K562 (cell line): ENCODE measurements around the gene CST7. TPM values are rescaled to one million over a fixed set of nuclear protein-coding genes. Genes with fewer than 3 reads are reported as not detected.

Source experiments
- ATAC-seq: fragments of 200-7000 bp; cut with Tn5 transposase; 3 replicates; pipeline ENCODE4 v1.9.1; 2020; ENCODE audit warnings: moderate library complexity
- BruUV-seq: library from RNA; stranded (reverse); fragments of 400-500 nt; replicated peaks from 2 replicates; lab custom pipeline; 2021; lab: Mats Ljungman, UMichigan
- CTCF ChIA-PET: fragments of 300-600 bp; formaldehyde crosslinking; extraction: SDS; loops from one replicate; lab custom pipeline; 2021; ENCODE audit warnings: low intra/inter-chr PET ratio; lab: Yijun Ruan, JAX
- POLR2A ChIA-PET: fragments of 300-600, 350-650 bp; sonication (Branson Sonifier 250); formaldehyde crosslinking; extraction: SDS; loops from one replicate; lab custom pipeline; 2021; ENCODE audit warnings: antibody characterized with exemption, inconsistent platforms; lab: Yijun Ruan, JAX
- DNase-seq, 4 experiments: peaks; one replicate each; pipeline versions ENCODE4 v3.0.0 to v3.0.0-alpha.2; 2011 to 2018; ENCODE audit warnings: low spot score in 3 of 4, mixed read lengths in 3 of 4; ENCODE audit errors: extremely low read depth in 1 of 4
- FAIRE-seq: peaks from 2 replicates; lab custom pipeline; 2011; peaks lifted over from hg19 to GRCh38; lab: Jason Lieb, UNC
- H2AFZ ChIP-seq: 2 replicates; pipeline ENCODE4 v1.6.0; 2011; ENCODE audit warnings: low read depth, low read length, control low read depth, inconsistent platforms
- H3K27ac ChIP-seq: fragments of 200-600 bp; 3 replicates; pipeline ENCODE4 v1.8.0; 2011; ENCODE audit warnings: low read depth, mild to moderate bottlenecking, control low read depth, inconsistent platforms, low read length, moderate library complexity, mixed read lengths; ENCODE audit errors: extremely low read depth
- H3K27me3 ChIP-seq, 2 experiments: fragments of 300-600 bp in 1 of 2; 2 replicates in 1 of 2; 3 replicates in 1 of 2; pipeline versions ENCODE4 v1.6.0 to v1.8.0; 2011; ENCODE audit warnings: inconsistent platforms in 2 of 2, low read length in 2 of 2, mild to moderate bottlenecking in 1 of 2, mixed read lengths in 1 of 2, moderate library complexity in 1 of 2; ENCODE audit not compliant: control insufficient read depth in 2 of 2, insufficient read depth in 2 of 2
- H3K36me3 ChIP-seq: fragments of 300-600 bp; 3 replicates; pipeline ENCODE4 v1.8.0; 2011; ENCODE audit warnings: mild to moderate bottlenecking, low read length, inconsistent platforms; ENCODE audit not compliant: control insufficient read depth, insufficient read depth
- H3K4me1 ChIP-seq, 2 experiments: fragments of 200-600 bp in 1 of 2; replicated peaks in 1 of 2; 2 replicates in 1 of 2; 3 replicates in 1 of 2; pipeline versions ENCODE4 v1.5.1 to v1.8.0; 2011; ENCODE audit warnings: inconsistent platforms in 2 of 2, low read length in 2 of 2, mild to moderate bottlenecking in 1 of 2, mixed read lengths in 1 of 2, moderate library complexity in 1 of 2; ENCODE audit not compliant: control insufficient read depth in 2 of 2, insufficient read depth in 2 of 2
- H3K4me2 ChIP-seq: 2 replicates; pipeline ENCODE4 v1.6.1; 2011; ENCODE audit warnings: low read length, control low read depth, inconsistent platforms, mixed read lengths; ENCODE audit not compliant: insufficient read depth
- H3K4me3 ChIP-seq: fragments of 200-600 bp; sonication (generic), shearing (Covaris generic); 2 replicates; pipeline ENCODE4 v1.5.1; 2016; ENCODE audit warnings: control low read depth, inconsistent platforms
- H3K79me2 ChIP-seq: fragments of 200-600 bp; 3 replicates; pipeline ENCODE4 v1.8.0; 2011; ENCODE audit warnings: low read length, inconsistent platforms; ENCODE audit not compliant: control insufficient read depth, insufficient read depth
- H3K9ac ChIP-seq, 2 experiments: 2 replicates each; pipeline versions ENCODE4 v1.6.0 to v1.6.1; 2011; ENCODE audit warnings: low read depth in 2 of 2, low read length in 2 of 2, control low read depth in 1 of 2, inconsistent platforms in 1 of 2, mild to moderate bottlenecking in 1 of 2, mixed read lengths in 1 of 2; ENCODE audit not compliant: insufficient read depth in 1 of 2
- H3K9me1 ChIP-seq: one replicate; pipeline ENCODE4 v1.6.0; 2011; ENCODE audit warnings: inconsistent platforms, mild to moderate bottlenecking, low read length, moderate library complexity; ENCODE audit not compliant: control insufficient read depth, insufficient read depth
- H3K9me3 ChIP-seq: replicated peaks from 2 replicates; pipeline ENCODE4 v1.5.1; 2011; ENCODE audit warnings: low read depth, low read length, inconsistent platforms; ENCODE audit not compliant: control insufficient read depth, insufficient read depth
- H4K20me1 ChIP-seq: replicated peaks from 2 replicates; pipeline ENCODE4 v1.6.1; 2011; ENCODE audit warnings: low read length, inconsistent platforms, mixed read lengths; ENCODE audit not compliant: control insufficient read depth, insufficient read depth
- BMI1 ChIP-seq: fragments of 150-350 bp; IDR thresholded peaks from 2 replicates; pipeline ENCODE4 v1.6.1; 2014; ENCODE audit warnings: low read length
- CEBPG ChIP-seq, 3 experiments: fragments of 200-800 bp in 1 of 3; sonication (Bioruptor generic) in 1 of 3; sonication (generic) in 1 of 3; formaldehyde crosslinking in 1 of 3; IDR thresholded peaks in 2 of 3; conservative IDR thresholded peaks in 1 of 3; 2 replicates each; pipeline versions ENCODE4 v1.6.1 to v1.8.0; 2016 to 2022; ENCODE audit warnings: missing compliant biosample characterization in 2 of 3, missing genetic modification characterization in 2 of 3, mild to moderate bottlenecking in 1 of 3, missing genetic modification reagents in 1 of 3
- FOXJ3 ChIP-seq: sonication (generic); formaldehyde crosslinking; IDR thresholded peaks from 2 replicates; pipeline ENCODE4 v1.4.0; 2020; ENCODE audit warnings: mild to moderate bottlenecking, missing genetic modification reagents
- HDAC3 ChIP-seq: fragments of 450-650 bp; IDR thresholded peaks from 2 replicates; pipeline ENCODE4 v1.6.1; 2018; ENCODE audit warnings: borderline replicate concordance, mild to moderate bottlenecking, moderate library complexity; ENCODE audit not compliant: partially characterized antibody
- MYC ChIP-seq, 2 experiments: fragments of 250-450 bp in 1 of 2; sonication (Bioruptor Pico) in 1 of 2; IDR thresholded peaks; 2 replicates each; pipeline versions ENCODE4 v1.5.1 to v1.6.1; 2012 to 2021; ENCODE audit warnings: low read depth in 2 of 2, borderline replicate concordance in 1 of 2, improper control_type of control experiment in 1 of 2, low read length in 1 of 2, mild to moderate bottlenecking in 1 of 2, moderate library complexity in 1 of 2
- TRIM24 ChIP-seq, 2 experiments: fragments of 450-650 bp; IDR thresholded peaks; 2 replicates each; pipeline ENCODE4 v1.6.1; 2016
- WHSC1 ChIP-seq: IDR thresholded peaks from one replicate; pipeline ENCODE4 v1.6.1; 2012; ENCODE audit warnings: low read length, control low read depth, inconsistent platforms
- ZNF146 ChIP-seq: IDR thresholded peaks from one replicate; pipeline ENCODE4 v1.6.1; 2018; ENCODE audit warnings: missing compliant biosample characterization; ENCODE audit not compliant: unreplicated experiment
- WGBS: fragments of 100-300 bp; shearing (Covaris generic); methylation state at CpG from one replicate; pipeline ENCODE4 v1.1.6; 2016; ENCODE audit warnings: low coverage, mixed read lengths; ENCODE audit not compliant: insufficient coverage; ENCODE audit errors: missing lambda C conversion rate; 5-methylcytosine and 5-hydroxymethylcytosine counted together
- in situ Hi-C: fragments of 300-500 bp; cut with MboI; formaldehyde crosslinking; loops from 4 replicates; pipeline ENCODE4 v1.15.0; 2018; ENCODE audit warnings: inconsistent platforms, mixed read lengths
- intact Hi-C: fragments of 100-400 bp; cut with micrococcal nuclease; formaldehyde crosslinking; loops from 2 replicates; pipeline ENCODE4 v1.14.2; 2022
- polyA plus RNA-seq, 8 experiments: library from polyadenylated mRNA; depleted of rRNA in 4 of 8; stranded (reverse) in 5 of 8; unstranded in 3 of 8; fragments of >200 nt; fragmentation: Nextera tagmentation in 2 of 8; fragmentation: Illumina TruSeq in 1 of 8; extraction: Ambion mirVana in 2 of 8; extraction: Trizol in 1 of 8; gene quantifications; 2 replicates each; pipeline versions ENCODE4 v1.2.1 to v1.2.3, GENCODE V29; 2011 to 2014; ENCODE audit warnings: inconsistent platforms in 1 of 8, missing spikeins in 1 of 8
- total RNA-seq, 7 experiments: library from RNA; depleted of rRNA in 6 of 7; stranded (reverse); fragments of >200 nt in 6 of 7; fragmentation: Illumina TruSeq in 2 of 7; extraction: Trizol in 2 of 7; gene quantifications; 2 replicates each; pipeline versions ENCODE4 v1.2.1 to v1.2.3, GENCODE V29; 2011 to 2021; ENCODE audit warnings: low replicate concordance in 1 of 7
- TF ChIP-seq, protein P1 (sequence below): fragments of 450-650 bp; formaldehyde crosslinking; IDR thresholded peaks from 2 replicates; pipeline ENCODE4 v1.4.0; 2020; ENCODE audit warnings: mild to moderate bottlenecking
- TF ChIP-seq, protein P2 (sequence below): fragments of 250-450 bp; sonication (Bioruptor Pico); IDR thresholded peaks from 2 replicates; pipeline ENCODE4 v1.8.0; 2021; ENCODE audit warnings: borderline replicate concordance, mild to moderate bottlenecking, moderate library complexity; ENCODE audit not compliant: poor library complexity, severe bottlenecking

Gene CST7
- total and polyA plus RNA-seq, 9 of the 15 experiments (the other 6 are each of a cell fraction or from before 2014, with no cell fraction given), result not detected

DNA sequence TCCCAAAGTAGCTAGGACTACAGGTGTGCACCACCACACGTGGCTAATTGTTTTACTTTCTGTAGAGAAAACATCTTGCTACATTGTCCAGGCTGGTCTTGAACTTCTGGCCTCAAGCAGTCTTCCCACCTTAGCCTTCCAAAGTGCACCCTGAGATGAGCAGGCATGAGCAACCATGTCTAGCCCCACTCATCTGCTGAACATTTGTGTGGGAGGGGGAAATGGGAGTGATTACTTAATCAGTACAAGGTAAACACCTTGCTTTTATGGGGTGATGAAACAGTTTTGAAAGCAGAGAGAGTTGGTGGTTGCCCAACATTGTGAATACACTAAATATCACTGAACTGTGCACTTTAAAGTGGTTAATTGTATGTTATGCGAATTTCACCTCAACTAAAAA is 38.2 kb downstream of the CST7 start:
- ChIA-PET POLR2A (no interaction called here), CTCF (no interaction called here)
- H2AFZ ChIP-seq, result no peak overlapping the region
- no TSS peak for BruUV-seq
- H3K9ac ChIP-seq, result no peak overlapping the region
- DNase-seq, result no peak
- H3K4me1 ChIP-seq, result peaks cover 5% of the 10 kb centered on the region in 2 experiments; a peak in 4 of 5 replicates
- WGBS, result 71% methylated on average over 2 of the region's 2 CpGs
- peaks cover 26% of the 10 kb centered on the region for H3K79me2 ChIP-seq
- H3K9me1 ChIP-seq, result no peaks in the 10 kb centered on the region
- TF ChIP-seq, protein P1, sequence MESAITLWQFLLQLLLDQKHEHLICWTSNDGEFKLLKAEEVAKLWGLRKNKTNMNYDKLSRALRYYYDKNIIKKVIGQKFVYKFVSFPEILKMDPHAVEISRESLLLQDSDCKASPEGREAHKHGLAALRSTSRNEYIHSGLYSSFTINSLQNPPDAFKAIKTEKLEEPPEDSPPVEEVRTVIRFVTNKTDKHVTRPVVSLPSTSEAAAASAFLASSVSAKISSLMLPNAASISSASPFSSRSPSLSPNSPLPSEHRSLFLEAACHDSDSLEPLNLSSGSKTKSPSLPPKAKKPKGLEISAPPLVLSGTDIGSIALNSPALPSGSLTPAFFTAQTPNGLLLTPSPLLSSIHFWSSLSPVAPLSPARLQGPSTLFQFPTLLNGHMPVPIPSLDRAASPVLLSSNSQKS (CRISPR knock-in tag), result no peak
- TF ChIP-seq HDAC3 (no peak), BMI1 (no peak), WHSC1 (no peak), ZNF146 (CRISPR knock-in tag) (no peak), TRIM24 (IDR thresholded peaks at IDR 0.05) (peak in 1 of 2 experiments; percentile 53; a peak in 2 of 4 replicates), FOXJ3 (no peak), CEBPG (CRISPR knock-in tag; IDR thresholded peaks at IDR 0.05) (no peak), CEBPG (tag; conservative IDR thresholded peaks at IDR 0.05 in 1 of 2, IDR thresholded peaks at IDR 0.05 in 1 of 2) (peak in 1 of 2 experiments; percentile 69; a peak in 2 of 4 replicates), MYC (IDR thresholded peaks at IDR 0.05; ENCODE audit: low read depth, low read length) (no peak), MYC (CRISPR knock-in tag; IDR thresholded peaks at IDR 0.05; ENCODE audit: borderline replicate concordance, low read depth) (no peak)
- TF ChIP-seq, protein P2, sequence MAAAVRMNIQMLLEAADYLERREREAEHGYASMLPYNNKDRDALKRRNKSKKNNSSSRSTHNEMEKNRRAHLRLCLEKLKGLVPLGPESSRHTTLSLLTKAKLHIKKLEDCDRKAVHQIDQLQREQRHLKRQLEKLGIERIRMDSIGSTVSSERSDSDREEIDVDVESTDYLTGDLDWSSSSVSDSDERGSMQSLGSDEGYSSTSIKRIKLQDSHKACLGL (CRISPR knock-in tag), result no peak
- peaks cover 4% of the 10 kb centered on the region; the same call in 1 of the 2 replicates for H4K20me1 ChIP-seq
- no peak overlapping the region for H3K4me3 ChIP-seq
- H3K9me3 ChIP-seq, result no peaks in the 10 kb centered on the region
- intact Hi-C loops (no loop called here), in situ Hi-C loops (no loop called here)
- H3K4me2 ChIP-seq, result no peak overlapping the region
- H3K27ac ChIP-seq, result no peak overlapping the region
- no peak for FAIRE-seq
- no peak for ATAC-seq
- H3K36me3 ChIP-seq, result peaks cover 17% of the 10 kb centered on the region; the same call in 1 of the 3 replicates
- no peaks in the 10 kb centered on the region for H3K27me3 ChIP-seq
